ENCODE measurements around the gene NOP53.
"Not testable (repeated sequence)": the region's sequence is repeated elsewhere in the genome, so short reads cannot be mapped to it uniquely, and the experiment has no call there.

The NOP53 gene

DNA sequence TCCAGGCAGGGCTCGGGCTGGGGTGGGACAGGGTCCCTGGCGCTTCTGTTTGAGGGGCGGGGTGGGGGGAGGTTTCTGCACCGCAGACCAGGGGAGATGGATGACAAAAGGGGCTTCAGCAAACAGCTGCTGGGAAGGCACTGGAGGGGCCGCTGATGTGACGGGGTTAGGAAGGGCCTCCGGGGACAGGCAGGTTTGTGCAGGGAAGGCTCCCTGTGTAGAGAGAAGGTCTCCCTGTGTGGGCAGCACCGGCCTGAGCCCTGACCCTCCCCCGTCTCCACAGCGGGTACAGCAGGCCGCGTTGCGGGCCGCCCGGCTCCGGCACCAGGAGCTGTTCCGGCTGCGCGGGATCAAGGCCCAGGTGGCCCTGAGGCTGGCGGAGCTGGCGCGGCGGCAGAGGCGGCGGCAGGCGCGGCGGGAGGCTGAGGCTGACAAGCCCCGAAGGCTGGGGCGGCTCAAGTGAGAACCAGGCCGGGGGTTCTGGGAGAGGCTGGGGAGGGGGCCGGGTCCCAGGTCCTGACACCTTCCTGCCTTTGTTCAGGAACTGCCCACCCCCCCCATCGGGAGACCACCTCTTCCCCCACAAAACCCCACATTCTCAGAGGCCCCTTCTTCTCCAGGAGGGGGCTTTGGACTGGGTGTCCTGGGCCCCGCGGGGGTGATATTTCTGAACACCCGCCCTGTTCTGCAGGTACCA lies 9.9 kb downstream of the NOP53 start:
- no peak for FAIRE-seq

DNA sequence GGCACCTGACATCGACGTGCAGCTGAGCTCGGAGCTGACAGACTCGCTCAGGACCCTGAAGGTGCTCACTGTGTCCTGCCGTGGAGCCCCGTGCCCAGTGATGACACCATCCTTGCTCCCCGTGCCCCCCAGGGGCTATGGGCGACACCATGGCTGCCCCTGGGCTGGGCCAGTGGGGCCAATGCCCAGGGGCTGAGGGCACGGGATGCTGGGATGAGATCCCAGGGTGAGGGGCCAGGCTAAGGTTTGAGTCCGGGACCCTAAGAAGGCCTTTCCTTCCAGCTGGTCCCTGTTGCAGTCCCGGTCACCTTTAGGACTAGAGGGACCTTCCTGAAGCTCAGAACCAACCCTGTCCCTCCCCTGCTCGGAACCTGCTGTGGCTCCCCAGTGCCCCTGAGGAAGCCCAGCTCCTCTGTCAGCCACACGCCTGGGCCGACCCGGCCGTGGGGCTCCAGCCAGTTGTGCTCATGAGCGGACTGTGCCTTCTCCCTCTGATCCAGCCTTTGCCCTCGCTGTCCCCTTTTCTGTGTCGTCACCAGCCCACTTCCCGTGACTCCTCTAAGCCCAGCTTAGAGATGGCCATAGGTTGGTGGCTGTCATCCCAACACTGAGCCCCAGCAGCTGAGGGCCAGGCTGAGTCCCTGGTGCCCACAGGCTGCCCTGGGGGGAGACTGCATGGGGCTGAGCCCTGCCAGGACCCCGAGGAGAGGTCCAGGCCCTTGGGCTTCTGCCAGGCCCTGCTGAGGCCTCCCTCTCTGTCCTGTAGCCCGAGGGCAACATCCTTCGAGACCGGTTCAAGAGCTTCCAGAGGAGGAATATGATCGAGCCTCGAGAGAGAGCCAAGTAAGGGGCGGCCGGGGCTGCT lies 10.6 kb downstream of the NOP53 start:
- no peak for FAIRE-seq

DNA sequence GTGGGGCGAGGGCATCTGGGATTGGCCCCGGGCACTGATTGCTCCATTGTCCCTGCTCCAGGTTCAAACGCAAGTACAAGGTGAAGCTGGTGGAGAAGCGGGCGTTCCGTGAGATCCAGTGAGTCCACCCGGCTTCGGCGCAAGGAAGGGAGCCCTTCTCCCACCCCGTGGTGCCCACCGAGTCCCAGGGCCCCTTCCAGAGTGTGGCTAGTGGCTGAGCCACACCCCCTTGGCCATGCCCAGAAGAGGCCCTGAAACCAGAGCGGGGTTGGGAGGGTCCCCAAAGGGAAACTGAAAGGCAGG lies 11.2 kb downstream of the NOP53 start:
- FAIRE-seq, result no peak

DNA sequence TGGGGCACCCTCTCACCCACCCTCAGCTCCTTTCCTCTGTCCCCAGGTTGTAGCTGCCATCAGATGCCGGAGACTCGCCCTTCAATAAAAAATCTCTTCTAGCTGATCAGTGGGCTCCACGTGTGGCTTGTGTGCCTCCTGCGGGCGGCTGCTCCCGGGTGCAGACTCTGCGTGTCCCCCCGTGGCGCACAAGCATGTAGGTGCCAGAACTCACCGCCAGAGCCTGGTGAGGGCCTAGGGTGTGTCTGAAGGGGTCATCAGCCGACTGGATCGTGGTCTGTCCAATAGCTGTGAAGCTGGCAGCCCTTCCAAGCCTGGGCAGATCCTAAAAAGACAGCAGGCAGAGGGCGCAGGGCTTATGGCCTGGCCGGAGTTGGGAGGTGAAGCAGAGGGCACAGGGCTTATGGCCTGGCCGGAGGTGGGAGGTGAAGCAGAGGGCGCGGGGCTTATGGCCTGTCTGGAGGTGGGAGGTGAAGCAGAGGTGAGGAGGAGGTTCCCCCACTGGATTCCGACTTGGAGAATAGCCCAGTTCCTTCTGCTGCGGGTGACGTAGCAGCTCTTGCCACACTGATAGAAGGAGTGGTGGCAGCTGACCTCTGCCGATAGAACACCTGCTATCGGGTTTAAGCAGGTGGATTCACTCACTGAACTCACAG lies 11.7 kb downstream of the NOP53 start:
- FAIRE-seq, result no peak

DNA sequence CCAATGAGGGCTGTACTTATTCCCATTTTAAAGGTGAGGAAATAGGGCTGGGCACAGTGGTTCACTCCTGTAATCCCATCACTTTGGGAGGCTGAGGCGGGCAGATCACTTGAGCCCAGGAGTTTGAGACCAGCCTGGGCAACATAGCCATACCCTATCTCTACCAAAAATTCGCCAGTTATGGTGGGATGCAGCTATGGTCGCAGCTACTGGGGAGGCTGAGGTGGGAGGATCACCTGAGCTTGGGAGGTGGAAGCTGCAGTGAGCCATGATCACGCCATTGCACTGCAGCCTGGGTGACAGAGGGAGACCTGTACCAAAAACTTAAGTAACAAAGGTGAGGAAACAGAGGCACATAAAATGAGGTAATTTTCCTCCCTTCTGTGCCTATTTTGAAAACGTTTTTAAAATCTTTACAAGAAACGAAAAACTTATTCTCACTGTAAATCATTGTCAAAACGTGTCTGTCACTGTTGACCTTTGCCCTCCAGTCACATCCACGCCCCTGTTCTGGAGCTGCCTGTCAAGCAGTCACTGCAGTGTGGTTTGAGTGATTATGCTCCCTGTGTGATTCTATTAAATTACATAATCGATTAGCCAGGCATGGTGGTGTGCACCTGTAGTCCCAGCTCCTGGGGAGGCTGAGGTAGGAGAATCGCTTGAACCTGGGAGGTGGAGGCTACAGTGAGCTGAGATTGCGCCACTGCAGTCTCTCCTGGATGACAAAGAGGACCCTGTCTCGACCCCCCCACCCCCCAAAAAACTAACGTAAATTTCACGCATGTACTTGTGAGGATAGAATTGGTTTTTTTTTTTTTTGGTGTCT lies 12.5 kb downstream of the NOP53 start:
- FAIRE-seq, result no peak

DNA sequence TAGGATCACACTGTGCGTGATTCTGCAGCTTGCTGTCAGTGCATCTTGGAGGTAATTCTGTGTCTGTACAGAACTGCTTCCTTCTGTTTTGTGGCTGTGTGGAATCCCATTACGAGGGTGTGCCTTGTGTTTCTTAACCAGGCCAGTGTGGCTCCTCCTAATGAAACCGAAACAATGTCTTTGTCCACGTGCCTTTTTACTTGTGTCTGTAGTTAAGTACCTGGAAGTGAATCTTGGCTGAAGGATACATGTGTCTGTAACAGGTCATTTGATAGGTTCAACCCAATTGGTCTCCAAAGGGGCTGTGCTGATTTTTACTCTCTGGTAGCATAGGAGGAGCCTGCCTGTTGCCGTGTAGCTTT lies 13.1 kb downstream of the NOP53 start:
- FAIRE-seq, result no peak

DNA sequence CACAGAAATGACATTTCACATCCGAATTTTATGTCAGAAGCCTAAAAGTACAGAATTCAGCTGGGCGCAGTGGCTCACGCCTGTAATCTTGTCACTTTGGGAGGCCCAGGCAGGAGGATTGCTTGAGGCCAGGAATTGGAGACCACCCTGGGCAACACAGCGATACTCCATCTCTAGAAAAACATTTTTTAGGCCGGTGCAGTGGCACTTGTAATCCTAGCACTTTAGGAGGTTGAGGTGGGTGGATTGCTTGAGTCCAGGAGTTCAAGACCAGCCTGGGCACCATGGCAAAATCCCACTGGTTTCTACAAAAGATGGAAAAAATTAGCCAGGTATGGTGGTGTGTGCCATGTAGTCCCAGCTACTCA lies 15.3 kb downstream of the NOP53 start:
- FAIRE-seq, result no peak

DNA sequence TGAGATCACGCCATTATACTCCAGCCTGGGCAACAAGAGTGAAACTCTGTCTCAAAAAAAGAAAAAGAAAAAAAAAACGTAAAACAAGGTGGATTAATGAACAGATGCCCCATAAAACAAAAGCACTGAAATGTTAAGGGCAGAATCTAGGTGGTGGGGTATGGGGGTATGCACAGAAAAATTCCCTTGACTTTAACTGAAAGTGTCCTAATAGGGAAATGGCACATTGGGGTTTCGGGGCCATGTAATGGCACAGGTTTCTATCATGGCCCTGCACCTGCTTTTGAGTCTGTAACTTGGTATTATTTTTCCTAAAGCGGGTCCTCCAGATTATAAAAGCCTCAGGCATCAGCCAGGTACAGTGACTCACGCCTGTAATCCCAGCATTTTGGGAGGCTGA lies 16.2 kb downstream of the NOP53 start:
- FAIRE-seq, result no peak

DNA sequence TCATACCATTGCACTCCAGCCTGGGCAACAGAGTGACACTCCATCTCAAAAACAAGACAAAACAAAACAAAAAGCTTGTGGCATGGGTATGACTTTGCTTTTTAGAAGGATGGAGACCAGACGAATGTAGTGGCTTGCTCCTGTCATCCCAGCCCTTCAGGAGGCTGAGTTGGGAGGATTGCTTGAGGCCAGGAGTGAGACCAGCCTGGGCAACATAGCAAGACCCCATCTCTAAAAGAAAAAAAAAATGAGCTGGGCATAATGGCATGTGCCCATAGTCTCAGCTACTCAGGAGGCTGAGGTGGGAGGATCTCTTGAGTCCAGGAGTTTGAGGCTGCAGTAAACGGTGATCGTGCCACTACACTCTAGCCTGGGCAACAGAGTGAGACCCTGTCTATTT lies 16.8 kb downstream of the NOP53 start:
- no peak for FAIRE-seq

DNA sequence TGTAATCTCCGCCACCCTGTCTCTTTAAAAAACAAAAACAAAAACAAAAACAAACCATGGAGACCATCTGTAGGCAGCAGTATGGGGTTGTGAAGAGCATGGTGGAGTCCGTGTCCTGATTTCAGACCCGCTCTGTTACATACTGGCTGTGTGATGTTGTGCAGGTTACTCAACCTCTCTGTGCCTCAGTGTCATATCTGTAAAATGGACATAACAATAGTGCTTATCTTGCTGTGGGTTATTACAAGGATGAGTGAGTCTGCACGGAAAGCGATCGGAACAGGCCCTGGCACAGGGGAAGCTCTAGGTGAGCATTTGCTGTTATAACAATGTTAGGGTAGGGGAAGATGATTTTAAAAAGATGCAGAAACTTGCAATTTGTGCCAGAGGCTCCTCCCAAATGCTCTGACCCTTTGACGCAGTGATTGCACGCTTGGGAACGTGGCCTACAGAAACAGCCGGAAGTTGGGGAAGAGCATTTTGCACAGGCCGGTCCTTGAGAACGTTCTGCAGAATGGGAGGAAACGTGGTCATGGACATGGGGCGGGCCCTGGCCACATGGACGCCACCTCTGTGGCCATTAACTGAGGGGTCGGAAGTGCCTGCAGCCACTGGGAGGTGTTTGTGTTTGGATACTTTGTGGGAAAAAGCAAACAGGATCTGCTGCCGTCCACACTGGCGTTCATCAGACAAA lies 17.4 kb downstream of the NOP53 start:
- FAIRE-seq, result no peak

DNA sequence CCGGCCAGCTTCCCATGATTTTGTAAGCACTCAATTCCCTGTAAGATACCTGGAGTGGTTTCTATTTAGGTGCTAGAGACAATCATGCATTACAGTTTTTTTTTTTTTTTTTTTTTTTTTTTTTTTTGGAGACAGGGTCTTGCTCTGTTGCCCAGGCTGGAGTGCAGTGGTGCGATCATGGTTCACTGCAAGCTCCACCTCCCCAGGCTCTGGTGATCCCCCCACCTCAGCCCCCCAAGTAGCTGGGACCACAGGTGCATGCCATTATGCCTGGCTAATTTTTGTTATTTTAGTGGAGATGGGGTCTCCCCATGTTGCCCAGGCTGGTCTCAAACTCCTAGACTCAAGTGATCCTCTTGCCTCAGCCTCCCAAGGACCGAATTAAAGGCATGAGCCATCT lies 19.4 kb downstream of the NOP53 start:
- FAIRE-seq, result not testable (repeated sequence)

DNA sequence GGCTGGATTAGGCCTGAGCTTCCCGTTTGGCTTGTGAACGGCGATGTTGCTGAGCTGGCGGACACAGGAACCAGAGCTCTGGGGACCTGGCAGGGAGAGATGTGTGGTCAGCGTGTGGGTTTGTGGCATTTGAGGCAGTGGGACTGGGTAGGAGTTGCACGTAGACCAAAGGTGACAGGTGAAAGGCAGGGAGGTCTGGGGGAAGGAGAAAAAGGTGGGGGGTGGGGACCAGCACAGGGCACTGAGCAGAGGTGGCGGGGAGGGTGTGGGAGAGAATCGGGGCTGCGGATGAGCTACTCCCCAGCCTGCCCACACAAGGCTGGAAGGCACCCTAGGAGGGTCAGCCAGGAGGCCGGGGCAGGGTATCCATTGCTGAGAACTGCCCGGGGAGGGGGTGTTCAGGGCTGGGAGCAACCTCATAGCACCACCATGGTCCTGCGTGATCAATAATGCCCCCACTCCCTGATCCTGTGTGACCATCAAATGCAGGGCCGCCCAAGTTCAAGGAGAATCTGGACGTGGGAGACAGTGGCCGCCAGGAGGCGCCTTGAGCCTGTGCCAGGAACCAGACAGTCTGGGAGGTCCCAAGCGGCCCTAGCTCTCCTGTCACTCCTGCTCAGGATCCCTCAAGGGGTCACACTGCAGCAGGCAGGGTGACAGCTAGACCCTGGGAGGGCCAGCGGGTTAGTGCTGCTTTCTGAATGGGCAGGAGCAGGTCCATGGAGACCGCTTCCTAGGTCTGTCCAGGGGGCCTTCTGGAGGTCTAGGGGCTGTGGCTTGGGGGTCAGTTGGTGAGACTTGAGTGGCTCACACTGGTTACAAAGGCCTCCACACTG lies 20.4 kb downstream of the NOP53 start:
- no peak for FAIRE-seq

DNA sequence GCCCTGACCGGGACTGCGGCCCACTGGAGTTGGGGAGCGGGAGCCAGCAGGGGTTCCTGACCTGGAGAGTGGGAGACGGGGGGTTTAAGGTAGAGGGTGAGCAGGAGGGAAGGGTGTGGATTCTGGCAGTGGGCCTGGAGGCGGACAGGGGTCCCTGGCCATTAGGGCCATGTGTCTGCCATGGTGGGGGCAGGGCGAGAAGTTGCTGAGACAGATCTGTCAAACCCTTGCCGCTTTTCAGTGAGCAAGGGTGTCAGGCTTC lies 20.9 kb downstream of the NOP53 start:
- no peak for FAIRE-seq

DNA sequence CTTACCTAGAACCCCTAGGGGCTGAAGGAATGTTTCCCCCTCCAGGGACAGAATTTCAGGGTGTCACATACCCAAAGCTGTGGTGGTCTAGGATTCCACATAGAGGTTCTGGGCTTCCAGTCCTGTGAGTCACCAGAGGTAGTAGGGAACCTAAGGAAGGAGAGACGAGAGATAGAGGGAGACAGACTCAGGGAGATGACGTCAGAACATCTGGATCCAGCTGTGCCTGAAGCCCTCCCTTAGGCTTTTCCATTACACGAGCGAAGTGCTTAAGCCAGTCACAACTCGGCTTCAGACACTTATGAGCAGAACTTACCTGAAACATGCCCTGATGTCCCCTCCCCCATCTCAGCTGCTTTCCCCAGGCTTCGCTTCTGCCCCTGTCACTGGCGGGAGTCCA lies 21.3 kb downstream of the NOP53 start:
- no peak for FAIRE-seq

DNA sequence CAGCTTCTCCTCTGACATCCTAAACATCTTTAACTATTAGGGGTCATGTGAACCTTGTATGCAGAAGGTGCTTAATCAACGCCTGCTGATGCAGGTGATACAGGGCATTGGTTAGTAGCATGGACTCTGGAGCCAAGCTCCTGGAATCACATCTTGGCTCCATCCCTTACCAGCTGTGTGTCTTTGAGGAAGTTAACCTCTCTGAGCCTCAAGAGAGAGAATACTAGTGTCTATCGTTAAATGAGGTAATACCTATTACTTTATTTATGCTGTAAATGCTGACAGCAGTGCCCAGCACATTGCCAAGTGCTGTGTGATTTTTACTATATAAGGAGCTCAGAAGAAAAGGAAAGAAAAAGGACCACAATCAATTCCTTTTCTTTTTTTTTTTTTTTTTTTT lies 22.0 kb downstream of the NOP53 start:
- no peak for FAIRE-seq

DNA sequence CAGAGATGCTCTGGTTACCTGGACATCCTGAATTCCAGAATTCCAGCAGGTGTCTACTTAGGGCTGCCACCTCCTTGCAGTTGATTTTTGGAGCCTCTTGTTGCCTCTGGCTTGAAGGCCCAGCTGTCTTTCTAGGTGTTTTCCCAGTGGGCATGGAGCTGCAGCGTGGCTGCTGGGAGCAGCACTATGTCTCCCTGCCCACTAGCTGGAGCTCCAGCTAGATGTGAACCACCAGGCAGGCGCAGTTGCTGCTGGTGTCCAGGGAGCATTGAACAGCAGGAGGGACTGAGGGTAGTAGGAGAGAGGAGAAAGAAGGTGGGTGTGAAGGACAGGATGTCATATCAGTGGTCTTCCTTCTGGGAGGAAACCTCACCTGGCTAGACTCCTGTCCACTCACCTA lies 23.3 kb downstream of the NOP53 start:
- FAIRE-seq, result no peak

DNA sequence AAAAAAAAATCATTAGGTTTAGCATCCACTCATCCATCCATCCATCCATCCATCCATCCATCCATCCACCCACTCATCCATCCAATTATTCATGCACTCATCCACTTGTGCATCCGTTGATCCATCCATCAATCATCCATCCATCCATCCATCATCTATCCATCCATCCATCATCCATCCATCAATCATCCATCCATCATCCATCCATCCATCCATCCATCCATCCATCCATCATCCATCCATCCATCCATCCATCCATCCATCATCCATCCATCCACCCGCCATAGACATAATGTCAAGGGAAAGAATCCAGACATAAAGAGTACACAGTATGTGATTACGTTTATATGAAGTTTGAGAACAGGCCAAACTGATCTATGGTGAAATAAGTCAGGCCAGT lies 24.2 kb downstream of the NOP53 start:
- FAIRE-seq, result no peak

DNA sequence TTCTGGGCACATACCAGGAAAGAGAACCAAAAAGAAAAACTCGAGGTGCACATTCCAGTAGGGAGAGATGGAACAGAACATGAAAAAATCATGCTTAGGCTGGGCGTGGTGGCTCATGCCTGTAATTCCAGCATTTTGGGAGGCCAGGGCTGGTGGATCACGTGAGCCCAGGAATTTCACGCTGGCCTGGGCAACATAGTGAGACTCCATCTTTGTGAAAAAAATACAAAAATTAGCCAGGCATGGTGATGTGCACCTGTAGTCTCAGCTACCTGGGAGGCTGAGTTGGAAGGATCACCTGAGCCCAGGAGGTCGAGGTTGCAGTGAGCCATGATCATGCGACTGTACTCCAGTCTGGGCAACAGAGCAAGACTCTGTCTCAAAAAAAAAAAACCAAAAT lies 25.9 kb downstream of the NOP53 start:
- not testable (repeated sequence) for FAIRE-seq

DNA sequence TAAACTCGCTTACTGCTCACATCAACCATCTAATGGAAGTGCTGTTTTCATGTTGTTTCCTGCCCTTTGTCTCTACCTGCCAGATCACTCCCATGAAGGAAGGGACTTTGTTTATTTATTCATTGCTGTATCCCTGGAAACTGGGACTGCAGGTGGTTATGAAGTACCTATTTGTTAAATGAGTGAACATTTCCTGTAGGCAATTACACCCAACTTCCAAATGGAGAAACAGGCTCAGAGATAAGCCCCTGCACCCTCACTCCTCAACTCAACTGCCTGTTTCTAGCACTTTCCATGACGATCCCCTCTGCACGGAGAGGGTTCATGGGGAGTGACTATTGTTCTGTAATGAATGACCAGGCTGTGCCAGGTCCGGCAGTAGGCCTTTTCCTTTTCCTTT lies 31.2 kb downstream of the NOP53 start:
- FAIRE-seq, result peak; percentile 98

DNA sequence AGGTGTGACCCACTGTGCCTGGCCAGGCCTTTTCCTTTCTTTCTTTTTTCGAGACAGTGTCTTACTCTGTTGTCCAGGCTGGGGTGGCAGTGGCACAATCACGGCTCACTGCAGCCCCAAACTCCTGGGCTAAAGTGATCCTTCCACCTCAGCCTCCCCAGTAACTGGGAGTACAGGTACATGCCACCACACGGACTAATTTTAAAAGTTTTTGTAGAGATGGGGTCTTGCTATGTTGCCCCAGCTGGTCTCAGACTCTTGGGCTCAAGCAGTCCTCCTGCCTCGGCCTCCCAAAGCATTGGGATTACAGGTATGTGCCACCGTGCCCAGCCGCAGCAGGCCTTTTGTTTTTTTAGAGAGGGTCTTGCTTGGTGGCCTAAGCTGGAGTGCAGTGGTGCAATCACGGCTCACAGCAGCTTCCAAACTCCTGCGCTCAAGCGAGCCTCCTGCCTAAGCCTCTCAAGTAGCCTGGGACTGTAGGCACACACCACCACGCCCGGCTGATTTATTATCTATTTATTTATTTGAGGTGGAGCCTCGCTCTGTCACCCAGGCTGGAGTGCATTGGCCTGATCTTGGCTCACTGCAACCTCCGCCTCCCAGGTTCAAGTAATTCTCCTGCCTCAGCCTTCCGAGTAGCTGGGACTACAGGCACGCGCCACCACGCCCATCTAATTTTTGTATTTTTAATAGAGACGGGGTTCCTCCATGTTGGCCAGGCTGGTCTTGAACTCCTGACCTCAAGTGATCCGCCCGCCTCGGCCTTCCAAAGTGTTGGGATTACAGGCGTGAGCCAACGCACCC lies 32.1 kb downstream of the NOP53 start:
- not testable (repeated sequence) for FAIRE-seq
